H1 (cell line): ENCODE measurements around the gene ZNF846. TPM values are rescaled to one million over a fixed set of nuclear protein-coding genes. Genes with fewer than 3 reads are reported as not detected.

Source experiments
- CTCF ChIA-PET: fragments of 300-600 bp; sonication (Branson Sonifier 250); formaldehyde crosslinking; loops from one replicate; lab custom pipeline; 2021; ENCODE audit not compliant: partially characterized antibody; lab: Charles Lee
- POLR2A ChIA-PET: fragments of 300-600 bp; sonication (Branson Sonifier 250); formaldehyde crosslinking; loops from one replicate; lab custom pipeline; 2021; ENCODE audit warnings: inconsistent platforms; ENCODE audit not compliant: partially characterized antibody; lab: Charles Lee
- DNase-seq, 2 experiments: peaks; one replicate each; pipeline versions ENCODE4 v3.0.0 to v3.0.0-alpha.2; 2010 to 2022; ENCODE audit warnings: low spot score in 2 of 2, low read depth in 1 of 2, mixed read lengths in 1 of 2
- FAIRE-seq: peaks from 2 replicates; lab custom pipeline; 2011; peaks lifted over from hg19 to GRCh38; lab: Jason Lieb, UNC
- H2AFZ ChIP-seq: 2 replicates; pipeline ENCODE4 v1.8.1; 2012; ENCODE audit warnings: low read length, inconsistent platforms
- H2AK5ac ChIP-seq: 2 replicates; pipeline ENCODE4 v1.6.1; 2013; ENCODE audit warnings: low read depth, low read length
- H2BK120ac ChIP-seq: replicated peaks from 2 replicates; pipeline ENCODE3; 2013; ENCODE audit warnings: low read depth, low read length, inconsistent platforms
- H2BK12ac ChIP-seq: 2 replicates; pipeline ENCODE4 v1.6.1; 2013; ENCODE audit warnings: low read depth, low read length
- H2BK15ac ChIP-seq: 2 replicates; pipeline ENCODE4 v1.6.1; 2013; ENCODE audit warnings: low read length
- H2BK20ac ChIP-seq: 2 replicates; pipeline ENCODE4 v1.6.1; 2013; ENCODE audit warnings: low read length
- H2BK5ac ChIP-seq: 2 replicates; pipeline ENCODE4 v1.6.1; 2013; ENCODE audit warnings: low read depth, low read length
- H3K14ac ChIP-seq: 2 replicates; pipeline ENCODE4 v1.6.1; 2013; ENCODE audit warnings: inconsistent platforms; ENCODE audit not compliant: insufficient read length
- H3K18ac ChIP-seq: 2 replicates; pipeline ENCODE4 v1.6.1; 2013; ENCODE audit warnings: low read length; ENCODE audit errors: extremely low read depth
- H3K23ac ChIP-seq: 2 replicates; pipeline ENCODE4 v1.6.1; 2013; ENCODE audit warnings: inconsistent platforms; ENCODE audit not compliant: insufficient read length
- H3K23me2 ChIP-seq: 2 replicates; pipeline ENCODE4 v1.6.1; 2013; ENCODE audit warnings: low read depth, low read length
- H3K27ac ChIP-seq: 2 replicates; pipeline ENCODE4 v1.6.1; 2011; ENCODE audit warnings: low read depth, low read length, inconsistent platforms
- H3K27me3 ChIP-seq, 4 experiments: replicated peaks in 1 of 4; 1 replicate in 1 of 4; 2 replicates in 3 of 4; pipeline versions ENCODE4 v1.6.1 to v1.8.1; 2011 to 2013; ENCODE audit warnings: low read length in 3 of 4, mild to moderate bottlenecking in 3 of 4, inconsistent platforms in 2 of 4, mixed read lengths in 2 of 4, moderate library complexity in 1 of 4; ENCODE audit not compliant: control insufficient read depth in 3 of 4, insufficient read depth in 3 of 4; ENCODE audit errors: extremely low read depth in 1 of 4
- H3K36me3 ChIP-seq, 4 experiments: 2 replicates each; pipeline versions ENCODE4 v1.6.1 to v1.8.1; 2011 to 2013; ENCODE audit warnings: mild to moderate bottlenecking in 4 of 4, low read length in 3 of 4, moderate library complexity in 2 of 4, control low read depth in 1 of 4, inconsistent platforms in 1 of 4; ENCODE audit not compliant: insufficient read depth in 4 of 4, control insufficient read depth in 2 of 4
- H3K4ac ChIP-seq: replicated peaks from 2 replicates; pipeline ENCODE3; 2013; ENCODE audit warnings: low read length, low read depth, mixed read lengths, inconsistent platforms; ENCODE audit not compliant: insufficient read length
- H3K4me1 ChIP-seq, 4 experiments: replicated peaks in 1 of 4; 1 replicate in 1 of 4; 2 replicates in 3 of 4; pipeline versions ENCODE4 v1.6.1 to v1.8.1; 2011 to 2013; ENCODE audit warnings: low read length in 3 of 4, inconsistent platforms in 2 of 4, mixed read lengths in 1 of 4; ENCODE audit not compliant: insufficient read depth in 4 of 4, control insufficient read depth in 3 of 4
- H3K4me2 ChIP-seq, 2 experiments: 2 replicates each; pipeline versions ENCODE4 v1.6.1 to v1.8.1; 2011 to 2013; ENCODE audit warnings: low read depth in 2 of 2, low read length in 2 of 2, control low read depth in 1 of 2, inconsistent platforms in 1 of 2, mild to moderate bottlenecking in 1 of 2; ENCODE audit not compliant: insufficient read depth in 1 of 2
- H3K4me3 ChIP-seq, 4 experiments: fragments of 200-600, 300-600 bp in 1 of 4; sonication (generic), shearing (Covaris generic), sonication (Bioruptor Twin) in 1 of 4; 2 replicates each; pipeline versions ENCODE4 v1.5.1 to v1.8.1; 2011 to 2016; ENCODE audit warnings: low read length in 4 of 4, low read depth in 3 of 4, control low read depth in 2 of 4, inconsistent platforms in 2 of 4, mild to moderate bottlenecking in 2 of 4, mixed read lengths in 1 of 4, moderate library complexity in 1 of 4; ENCODE audit not compliant: insufficient read depth in 2 of 4; ENCODE audit errors: extremely low read depth in 1 of 4
- H3K56ac ChIP-seq: replicated peaks from 2 replicates; pipeline ENCODE3; 2013; ENCODE audit warnings: low read depth, mild to moderate bottlenecking, mixed read lengths, low read length, inconsistent platforms; ENCODE audit not compliant: insufficient read length
- H3K79me1 ChIP-seq: 2 replicates; pipeline ENCODE4 v1.6.1; 2013; ENCODE audit warnings: low read depth, low read length, control low read depth
- H3K79me2 ChIP-seq, 2 experiments: 2 replicates each; pipeline versions ENCODE4 v1.6.1 to v1.8.1; 2012 to 2013; ENCODE audit warnings: low read length in 2 of 2, mild to moderate bottlenecking in 2 of 2, inconsistent platforms in 1 of 2; ENCODE audit not compliant: insufficient read depth in 2 of 2, control insufficient read depth in 1 of 2
- H3K9ac ChIP-seq, 4 experiments: replicated peaks in 1 of 4; 1 replicate in 1 of 4; 2 replicates in 3 of 4; pipeline versions ENCODE4 v1.6.1 to v1.8.1; 2011 to 2013; ENCODE audit warnings: low read depth in 3 of 4, low read length in 3 of 4, control low read depth in 2 of 4, mild to moderate bottlenecking in 2 of 4, moderate library complexity in 2 of 4, inconsistent platforms in 1 of 4; ENCODE audit errors: extremely low read depth in 1 of 4
- H3K9me3 ChIP-seq, 2 experiments: 2 replicates each; pipeline versions ENCODE4 v1.6.1 to v1.8.1; 2012 to 2013; ENCODE audit warnings: mild to moderate bottlenecking in 2 of 2, moderate library complexity in 2 of 2, control low read depth in 1 of 2, inconsistent platforms in 1 of 2, low read depth in 1 of 2, low read length in 1 of 2, mixed read lengths in 1 of 2; ENCODE audit not compliant: insufficient read depth in 2 of 2
- H4K20me1 ChIP-seq, 2 experiments: replicated peaks in 1 of 2; 2 replicates each; pipeline versions ENCODE3 to v1.8.1; 2011 to 2013; ENCODE audit warnings: inconsistent platforms in 2 of 2, low read length in 2 of 2, mild to moderate bottlenecking in 1 of 2; ENCODE audit not compliant: insufficient read depth in 2 of 2, control insufficient read depth in 1 of 2
- H4K5ac ChIP-seq: 2 replicates; pipeline ENCODE4 v1.6.1; 2013; ENCODE audit warnings: low read length, low read depth, mixed read lengths, inconsistent platforms; ENCODE audit not compliant: insufficient read length
- H4K8ac ChIP-seq: 2 replicates; pipeline ENCODE4 v1.8.0; 2013; ENCODE audit warnings: mild to moderate bottlenecking, moderate library complexity, low read length, inconsistent platforms; ENCODE audit not compliant: insufficient read depth; ENCODE audit errors: extremely low read depth
- H4K91ac ChIP-seq: replicated peaks from 2 replicates; pipeline ENCODE3; 2013; ENCODE audit warnings: low read length, mixed read lengths, inconsistent platforms; ENCODE audit not compliant: insufficient read length
- BRCA1 ChIP-seq: IDR thresholded peaks from 2 replicates; pipeline ENCODE4 v1.6.1; 2012; ENCODE audit warnings: low read depth, low read length, improper control_type of control experiment
- CTCF ChIP-seq, 3 experiments: IDR thresholded peaks; 1 replicate in 2 of 3; 2 replicates in 1 of 3; pipeline versions ENCODE4 v1.5.1 to v1.6.1; 2011; ENCODE audit warnings: low read length in 3 of 3, mild to moderate bottlenecking in 3 of 3, inconsistent platforms in 2 of 3, low read depth in 1 of 3, moderate library complexity in 1 of 3; ENCODE audit not compliant: insufficient read depth in 1 of 3; ENCODE audit errors: control extremely low read depth in 1 of 3
- EGR1 ChIP-seq: IDR thresholded peaks from 2 replicates; pipeline ENCODE4 v1.6.1; 2011; ENCODE audit warnings: low read depth, low read length, borderline replicate concordance
- GTF2F1 ChIP-seq: IDR thresholded peaks from 2 replicates; pipeline ENCODE4 v1.6.1; 2012; ENCODE audit warnings: low read depth, low read length, improper control_type of control experiment, borderline replicate concordance
- HDAC2 ChIP-seq, 2 experiments: fragments of 300-600 bp in 1 of 2; sonication (generic) in 1 of 2; IDR thresholded peaks; 2 replicates each; pipeline ENCODE4 v1.6.1; 2011 to 2012; ENCODE audit warnings: low read depth in 2 of 2, low read length in 2 of 2, mild to moderate bottlenecking in 2 of 2, moderate library complexity in 2 of 2, borderline replicate concordance in 1 of 2, inconsistent platforms in 1 of 2
- MAFK ChIP-seq: IDR thresholded peaks from 2 replicates; pipeline ENCODE4 v1.6.1; 2012; ENCODE audit warnings: low read depth, mild to moderate bottlenecking, improper control_type of control experiment, low read length
- POLR2AphosphoS5 ChIP-seq: IDR thresholded peaks from 2 replicates; pipeline ENCODE4 v1.6.1; 2011; ENCODE audit warnings: low read depth, low read length
- SIX5 ChIP-seq: IDR thresholded peaks from 2 replicates; pipeline ENCODE4 v1.6.1; 2011; ENCODE audit warnings: mild to moderate bottlenecking, low read depth, low read length
- SP2 ChIP-seq: IDR thresholded peaks from 2 replicates; pipeline ENCODE4 v1.6.1; 2012; ENCODE audit warnings: mild to moderate bottlenecking, low read length, inconsistent platforms
- SP4 ChIP-seq: IDR thresholded peaks from 2 replicates; pipeline ENCODE4 v1.6.1; 2012; ENCODE audit warnings: low read length, inconsistent platforms
- SRF ChIP-seq: IDR thresholded peaks from 2 replicates; pipeline ENCODE4 v1.6.1; 2011; ENCODE audit warnings: mild to moderate bottlenecking, low read depth, low read length, moderate library complexity
- TCF12 ChIP-seq: IDR thresholded peaks from 2 replicates; pipeline ENCODE4 v1.6.1; 2011; ENCODE audit warnings: low read depth, mild to moderate bottlenecking, low read length
- TEAD4 ChIP-seq: IDR thresholded peaks from 2 replicates; pipeline ENCODE4 v1.6.1; 2012; ENCODE audit warnings: low read depth, low read length, inconsistent platforms, mixed read lengths
- WGBS, 2 experiments: shearing (Covaris generic) in 1 of 2; methylation state at CpG; one replicate each; pipeline versions ENCODE4 v1.1.6 to v1.1.7; 2013 to 2015; ENCODE audit warnings: low lambda C conversion rate in 2 of 2, mixed read lengths in 2 of 2, inconsistent platforms in 1 of 2, low coverage in 1 of 2, missing lambda C conversion rate in 1 of 2; ENCODE audit not compliant: insufficient replicate concordance in 2 of 2, insufficient coverage in 1 of 2, insufficient read length in 1 of 2; ENCODE audit errors: extremely low coverage in 1 of 2, missing lambda C conversion rate in 1 of 2; 5-methylcytosine and 5-hydroxymethylcytosine counted together
- polyA plus RNA-seq, 7 experiments: library from polyadenylated mRNA; depleted of rRNA in 3 of 7; stranded (reverse) in 5 of 7; unstranded in 2 of 7; fragments of >200 nt in 5 of 7; fragments of 200-250 nt in 2 of 7; gene quantifications; 1 replicate in 5 of 7; 2 replicates in 1 of 7; 4 replicates in 1 of 7; pipeline versions ENCODE4 v1.2.1 to v1.2.3, GENCODE V29; 2011 to 2013; ENCODE audit warnings: missing spikeins in 2 of 7, mixed read lengths in 2 of 7
- total RNA-seq: library from RNA; stranded (reverse); fragmentation: NEBNext Ultra II Directional; extraction: Animal tissue kit (Norgen Biotek cat#: 25700); gene quantifications from 2 replicates; pipeline ENCODE4 v1.2.1, GENCODE V29; 2021

Gene ZNF846
- total and polyA plus RNA-seq, 2 of the 8 experiments (the other 6 are each of a cell fraction or from before 2014, with no cell fraction given) = 4.5 to 9.0 TPM

GRCh38 chr19:9721861-9722260 is 46.7 kb downstream of the ZNF846 start:
- CTCF ChIA-PET = interaction anchor here (1.3 kb wide), 1 partner anchor 135 kb away, joined by 3 read pairs; no protein-coding TSS in a partner anchor
- POLR2A ChIA-PET = interaction anchor here (0.6 to 1.3 kb wide), 3 partner anchors 21 to 115 kb away, joined by 3 to 4 read pairs (median 3); no protein-coding TSS in a partner anchor
- FAIRE-seq (no peak), DNase-seq (no peak)
- Histone ChIP-seq H4K20me1 (no peaks in the 10 kb centered on the region), H3K23me2 (no peaks in the 10 kb centered on the region), H2AK5ac (no peak overlapping the region), H4K8ac (no peak overlapping the region), H3K27ac (no peak overlapping the region), H3K18ac (no peak overlapping the region), H4K5ac (no peak overlapping the region), H3K4ac (no peak overlapping the region), H2BK15ac (no peak overlapping the region), H3K27me3 (no peaks in the 10 kb centered on the region), H3K79me2 (no peaks in the 10 kb centered on the region), H3K9me3 (peaks cover 5 to 15% of the 10 kb centered on the region in 2 experiments; a peak in 3 of 4 replicates), H3K4me3 (no peak overlapping the region), H3K56ac (no peak overlapping the region), H3K4me2 (no peak overlapping the region), H2AFZ (peak overlapping the region; percentile 63), H3K14ac (no peak overlapping the region), H3K9ac (no peak overlapping the region), H3K4me1 (peaks cover 0 to 6% (median 3%) of the 10 kb centered on the region in 4 experiments; a peak in 4 of 7 replicates), H4K91ac (no peak overlapping the region), H2BK12ac (no peak overlapping the region), H2BK120ac (no peak overlapping the region), H2BK5ac (no peak overlapping the region), H3K36me3 (no peaks in the 10 kb centered on the region), H3K79me1 (no peaks in the 10 kb centered on the region), H2BK20ac (no peak overlapping the region), H3K23ac (no peak overlapping the region)
- 71% methylated on average over 6 of the region's 6 CpGs; no CpG with 5 or more reads in 1 of the 2 experiments for WGBS, 2 experiments
- no peak for TF ChIP-seq GTF2F1
- TF ChIP-seq CTCF (IDR thresholded peaks at IDR 0.05; ENCODE audit: control extremely low read depth in 1 of 3, insufficient read depth in 1 of 3, low read depth in 1 of 3, low read length in 3 of 3) = no peak
- no peak for TF ChIP-seq POLR2AphosphoS5
- no peak for TF ChIP-seq SRF
- no peak for TF ChIP-seq TEAD4
- TF ChIP-seq EGR1 = no peak
- no peak for TF ChIP-seq MAFK
- no peak for TF ChIP-seq SP2
- no peak for TF ChIP-seq SIX5
- no peak for TF ChIP-seq SP4
- no peak for TF ChIP-seq BRCA1
- TF ChIP-seq HDAC2 (IDR thresholded peaks at IDR 0.05; ENCODE audit: borderline replicate concordance in 1 of 2, low read depth in 2 of 2, low read length in 2 of 2) = no peak
- no peak for TF ChIP-seq TCF12
